Measurements from ENCODE around the gene DUSP9. TPM values are rescaled to one million over a fixed set of nuclear protein-coding genes. Genes with fewer than 3 reads are reported as not detected.

The DUSP9 gene
- total RNA-seq, 1 donor from 2014 or later, result not detected

- Histone ChIP-seq H3K27me3 (peaks cover 4% of the 10 kb centered on the region), H3K4me1 (no peaks in the 10 kb centered on the region), H3K36me3 (no peaks in the 10 kb centered on the region), H3K27ac (no peak overlapping the region), H3K9me3 (no peaks in the 10 kb centered on the region), H3K4me3 (no peak overlapping the region)
- no peak for TF ChIP-seq CTCF (IDR thresholded peaks at IDR 0.05)
- intact Hi-C loops (cut with DNase I), result no loop called here
- DNase-seq (ENCODE audit: low spot score in 2 of 2), result no peak
Observed at GRCh38 chrX:153670748-153671588, 24.0 kb downstream of the DUSP9 start.

- no peaks in the 10 kb centered on the region for H3K36me3 ChIP-seq
- no peak for TF ChIP-seq CTCF (IDR thresholded peaks at IDR 0.05)
- no peaks in the 10 kb centered on the region for H3K9me3 ChIP-seq
- H3K27ac ChIP-seq, result no peak overlapping the region
- no peaks in the 10 kb centered on the region for H3K4me1 ChIP-seq
- H3K4me3 ChIP-seq, result no peak overlapping the region
- peaks cover 4% of the 10 kb centered on the region for H3K27me3 ChIP-seq
- intact Hi-C loops (cut with DNase I), result no loop called here
- no peak for DNase-seq (ENCODE audit: low spot score in 2 of 2)
Observed at GRCh38 chrX:153671589-153672530, 24.9 kb downstream of the DUSP9 start.

- Histone ChIP-seq H3K36me3 (no peaks in the 10 kb centered on the region), H3K4me3 (no peak overlapping the region), H3K4me1 (no peaks in the 10 kb centered on the region), H3K9me3 (no peaks in the 10 kb centered on the region), H3K27ac (no peak overlapping the region), H3K27me3 (peaks cover 4% of the 10 kb centered on the region)
- no peak for DNase-seq (ENCODE audit: low spot score in 2 of 2)
- intact Hi-C loops (cut with DNase I), result no loop called here
- TF ChIP-seq CTCF (IDR thresholded peaks at IDR 0.05), result no peak
Observed at GRCh38 chrX:153672531-153673427, 25.8 kb downstream of the DUSP9 start.

GRCh38 chrX:153673428-153674218, 26.6 kb downstream of the DUSP9 start, which contains the start of gene PNCK:
Gene PNCK, minus strand, starts transcription at chrX:153673813. Its CDS starts 737 bp downstream, at chrX:153673076.
- intact Hi-C loops (cut with DNase I), result no loop called here
- no peak for DNase-seq (ENCODE audit: low spot score in 2 of 2)
- peaks cover 4% of the 10 kb centered on the region for H3K27me3 ChIP-seq
- no peaks in the 10 kb centered on the region for H3K9me3 ChIP-seq
- no peaks in the 10 kb centered on the region for H3K4me1 ChIP-seq
- no peak for TF ChIP-seq CTCF (IDR thresholded peaks at IDR 0.05)
- no peak within 1 kb of the TSS for H3K4me3 ChIP-seq
- H3K27ac ChIP-seq, result no peak within 1 kb of the TSS
- no peaks in the 10 kb centered on the region for H3K36me3 ChIP-seq

Data from ascending aorta (tissue), 2 donors.